Measurements from ENCODE around the gene SYCE3. TPM values are rescaled to one million over a fixed set of nuclear protein-coding genes. Genes with fewer than 3 reads are reported as not detected.
"Not testable (repeated sequence)": the region's sequence is repeated elsewhere in the genome, so short reads cannot be mapped to it uniquely, and the experiment has no call there.

The SYCE3 gene
- total RNA-seq, 1 donor from 2014 or later, result not detected

DNA sequence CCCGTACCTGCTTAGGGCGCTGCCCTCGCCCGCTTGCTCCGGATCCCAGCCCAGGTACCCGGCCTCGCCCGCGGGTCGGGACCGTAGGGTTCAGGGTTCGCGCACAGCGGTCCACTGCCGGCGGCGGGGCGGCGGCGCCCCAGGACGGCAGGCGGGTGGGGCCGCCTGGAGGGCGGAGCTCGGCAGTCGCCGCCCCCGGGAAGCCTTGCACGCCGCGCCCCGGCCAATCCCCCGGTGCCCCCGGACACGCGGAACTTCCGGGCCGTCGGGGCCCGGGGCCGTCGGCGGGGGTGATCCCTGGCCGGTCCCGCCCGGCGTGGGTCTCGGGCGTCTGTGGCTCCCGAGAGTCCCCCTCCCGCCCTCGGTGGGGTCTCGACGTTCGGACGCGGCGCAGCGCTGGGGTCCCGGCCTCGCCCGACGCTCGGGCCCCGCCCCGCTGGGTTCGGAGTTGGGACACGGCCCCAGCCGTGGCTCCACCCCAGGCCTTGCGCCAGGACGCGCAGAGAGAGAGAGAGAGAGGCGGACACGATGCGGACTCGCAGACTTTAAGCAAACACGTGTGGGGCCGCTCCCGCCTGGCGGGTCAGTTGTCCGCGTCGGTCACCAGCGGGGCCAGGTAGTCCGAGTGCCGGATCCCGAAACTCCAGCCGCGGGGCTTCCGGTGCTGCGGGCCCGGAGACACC is 32.7 kb downstream of the SYCE3 start, which contains the start of gene TYMP:
TSS of gene TYMP (minus strand) at position 116 of the 683 bp plus-strand sequence. CDS start 303 bp downstream, outside the sequence.
- no peak for DNase-seq

DNA sequence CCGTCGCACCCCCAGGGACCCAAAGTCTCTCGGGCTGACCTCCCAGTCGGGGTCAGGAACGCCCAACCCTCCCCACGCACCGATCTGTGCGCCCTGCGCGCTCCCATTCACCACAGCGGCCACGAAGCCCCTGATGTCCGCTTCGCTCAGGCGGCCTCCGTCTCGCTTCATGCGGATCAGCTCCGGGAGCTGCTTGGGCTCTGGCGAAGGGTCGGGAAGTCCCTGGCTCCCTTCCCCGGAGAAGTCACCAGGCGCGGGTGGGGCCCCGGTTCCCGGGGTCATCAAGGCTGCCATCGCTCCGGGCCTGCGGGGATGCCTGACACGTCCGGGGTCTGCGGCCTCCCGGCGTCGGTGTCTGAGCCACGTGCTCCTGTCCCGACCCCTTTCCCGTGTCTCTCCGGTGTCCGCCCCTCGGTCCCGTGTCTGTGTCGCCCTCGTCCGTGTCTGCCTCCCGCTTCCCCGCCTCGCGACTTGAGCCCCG is 33.3 kb downstream of the SYCE3 start:
- no peak for DNase-seq

DNA sequence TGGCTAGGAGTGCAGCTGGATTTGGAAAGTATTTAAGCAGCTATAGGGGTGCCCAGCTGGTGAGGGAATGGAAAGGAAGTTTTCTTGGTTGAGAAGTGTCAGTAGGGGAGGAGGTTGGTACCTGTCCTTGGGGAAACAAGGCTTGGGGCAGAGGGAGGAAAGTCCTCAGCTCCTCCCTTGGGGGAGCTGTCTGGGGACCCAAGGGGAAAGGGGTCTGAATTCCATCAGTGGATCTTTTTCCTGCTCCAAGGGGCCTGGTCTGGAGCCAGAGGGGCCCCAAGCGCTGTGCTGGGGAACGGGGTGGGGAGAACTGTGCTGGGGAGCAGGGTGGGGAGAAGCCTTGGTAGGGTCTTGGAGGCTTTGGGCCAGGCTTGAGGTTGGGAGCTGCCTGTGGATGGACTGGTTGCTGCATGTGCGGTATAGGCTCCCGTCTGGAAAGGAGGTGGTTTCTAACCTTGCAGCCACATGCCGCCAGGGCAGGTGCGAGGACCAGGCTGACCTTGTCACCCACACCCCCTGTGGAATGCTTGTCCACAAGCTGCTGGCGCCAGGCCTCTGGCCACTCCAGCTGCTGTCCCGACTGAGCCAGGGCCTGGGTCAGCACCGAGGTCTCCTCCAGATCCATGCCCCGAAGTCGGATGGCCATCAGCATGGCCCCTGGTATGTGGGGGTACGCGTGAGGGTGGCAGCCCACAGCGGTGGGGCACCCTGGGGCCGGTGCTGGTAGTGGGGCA is 33.9 kb downstream of the SYCE3 start:
- DNase-seq, result no peak

DNA sequence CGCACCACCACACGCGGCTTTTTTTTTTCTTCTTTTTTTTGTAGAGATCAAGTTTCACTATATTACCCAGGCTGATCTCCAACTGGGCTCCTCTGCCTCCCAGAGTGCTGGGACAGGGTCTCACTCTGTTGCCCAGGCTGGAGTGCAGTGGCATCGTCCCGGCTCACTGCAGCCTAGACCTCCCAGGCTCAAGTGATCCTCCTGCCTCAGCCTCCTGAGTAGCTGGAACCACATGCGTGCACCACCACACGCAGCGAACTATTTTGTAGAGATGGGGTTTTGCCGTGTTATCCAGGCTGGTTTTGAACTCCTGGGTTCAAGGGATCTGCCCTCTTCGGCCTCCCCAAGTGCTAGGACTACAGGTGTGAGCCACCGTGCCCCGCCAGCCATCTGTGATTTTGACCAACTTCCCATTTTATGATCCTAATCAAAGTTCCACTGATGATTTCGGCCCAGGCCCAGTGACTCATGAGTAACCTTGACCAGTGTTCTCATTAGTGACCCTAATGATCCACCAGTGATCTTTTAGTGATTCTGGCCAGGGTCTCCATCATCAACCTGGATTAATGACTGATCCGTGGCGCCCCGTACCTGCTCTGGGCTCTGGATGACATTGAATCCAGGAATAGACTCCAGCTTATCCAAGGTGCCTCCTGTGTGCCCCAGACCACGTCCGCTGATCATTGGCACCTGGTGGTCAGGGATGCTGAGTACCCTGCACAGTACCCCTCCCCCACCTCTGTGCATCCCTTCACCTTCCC is 34.6 kb downstream of the SYCE3 start:
- no peak for DNase-seq

DNA sequence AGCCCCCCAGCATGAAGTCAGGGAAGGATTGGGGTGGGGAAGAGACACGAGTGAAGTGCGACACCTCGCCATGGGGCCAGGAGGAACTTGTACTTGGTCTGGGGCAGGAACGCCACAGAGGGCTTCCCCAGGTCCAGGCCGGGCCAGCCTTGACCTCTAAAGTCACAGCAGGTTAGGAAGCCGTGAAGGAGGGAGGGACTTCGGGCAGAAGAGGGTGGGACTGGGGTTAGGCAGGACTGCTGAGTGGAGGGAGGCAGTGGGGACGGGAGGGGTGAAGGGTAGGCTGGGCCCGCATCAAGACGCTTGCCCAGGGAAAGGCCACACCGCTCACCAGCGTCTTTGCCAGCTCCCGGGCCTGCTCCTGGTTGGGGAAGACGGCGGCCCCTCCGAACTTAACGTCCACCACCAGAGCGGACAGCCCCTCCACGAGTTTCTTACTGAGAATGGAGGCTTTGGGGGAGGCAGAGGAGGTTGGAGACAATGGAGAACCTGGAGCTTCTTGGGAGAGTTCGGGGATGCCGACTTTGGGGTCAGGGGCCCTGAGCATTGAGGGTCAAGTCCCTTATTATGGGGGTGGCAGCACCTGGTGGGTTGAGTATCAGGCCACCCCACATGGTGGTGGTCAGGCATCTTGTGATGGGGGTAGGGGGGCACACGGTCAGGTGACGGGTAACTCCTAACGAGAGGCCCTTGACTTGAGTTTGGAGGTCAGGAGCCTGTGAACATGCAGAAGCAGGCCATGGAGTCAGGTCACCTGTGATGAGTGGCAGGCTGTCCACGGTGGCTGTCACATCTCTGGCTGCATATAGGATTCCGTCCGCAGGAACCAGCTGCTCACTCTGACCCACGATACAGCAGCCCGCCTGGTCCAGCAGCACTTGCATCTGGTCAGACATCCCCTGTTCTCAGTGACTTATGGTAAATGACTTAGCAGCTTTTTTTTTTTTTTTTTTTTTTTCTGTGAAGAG is 35.6 kb downstream of the SYCE3 start:
- no peak for DNase-seq

DNA sequence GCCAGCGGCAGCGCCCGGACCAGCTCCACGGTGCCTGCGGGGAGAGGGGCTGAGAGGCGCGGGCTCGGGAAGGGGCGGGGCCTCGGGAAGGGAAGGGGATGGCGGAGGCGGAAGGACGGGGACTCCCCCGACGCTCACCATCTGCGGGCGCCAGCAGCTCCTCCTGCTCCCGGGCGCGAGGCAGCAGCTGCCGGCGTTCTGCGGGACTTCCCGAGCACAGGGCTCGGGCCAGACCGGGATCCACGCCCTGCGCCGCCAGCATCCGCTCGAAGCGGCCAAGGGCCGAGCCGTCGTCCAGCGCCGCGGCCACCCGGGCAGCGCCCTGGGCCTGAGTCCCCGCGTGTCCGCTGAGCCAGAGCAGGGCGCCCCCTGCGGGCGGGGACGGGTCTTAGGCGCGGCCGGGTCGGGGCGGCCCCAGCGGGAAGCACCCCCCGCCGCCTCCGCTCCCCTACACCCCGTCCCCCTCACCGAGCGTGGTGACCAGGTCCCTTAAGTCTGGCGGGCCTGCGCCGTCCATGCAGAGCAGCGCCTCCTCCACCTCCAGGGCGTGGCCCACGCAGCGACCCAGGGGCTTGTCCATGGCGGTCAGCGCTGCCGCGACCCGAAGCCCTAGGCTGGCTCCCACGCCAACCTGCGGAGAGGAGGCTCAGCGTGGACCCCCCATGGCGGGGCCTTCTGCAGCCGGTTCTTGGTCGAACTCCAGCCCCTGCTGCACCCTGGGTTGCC is 36.4 kb downstream of the SYCE3 start:
- DNase-seq, result peak; percentile 76

DNA sequence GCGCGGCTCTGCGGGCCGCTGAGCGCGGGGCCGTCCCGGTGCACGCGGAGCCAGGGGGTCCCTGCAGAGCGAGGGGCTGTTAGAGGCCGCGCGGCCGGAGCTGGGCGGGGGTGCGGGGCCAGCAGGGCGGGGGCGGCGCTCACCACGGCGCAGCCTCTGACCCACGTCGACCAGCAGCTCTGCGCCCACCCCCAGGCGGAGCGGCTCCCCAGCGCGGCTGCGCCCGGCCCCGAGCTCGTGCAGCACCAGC is 36.9 kb downstream of the SYCE3 start:
- DNase-seq, result no peak

DNA sequence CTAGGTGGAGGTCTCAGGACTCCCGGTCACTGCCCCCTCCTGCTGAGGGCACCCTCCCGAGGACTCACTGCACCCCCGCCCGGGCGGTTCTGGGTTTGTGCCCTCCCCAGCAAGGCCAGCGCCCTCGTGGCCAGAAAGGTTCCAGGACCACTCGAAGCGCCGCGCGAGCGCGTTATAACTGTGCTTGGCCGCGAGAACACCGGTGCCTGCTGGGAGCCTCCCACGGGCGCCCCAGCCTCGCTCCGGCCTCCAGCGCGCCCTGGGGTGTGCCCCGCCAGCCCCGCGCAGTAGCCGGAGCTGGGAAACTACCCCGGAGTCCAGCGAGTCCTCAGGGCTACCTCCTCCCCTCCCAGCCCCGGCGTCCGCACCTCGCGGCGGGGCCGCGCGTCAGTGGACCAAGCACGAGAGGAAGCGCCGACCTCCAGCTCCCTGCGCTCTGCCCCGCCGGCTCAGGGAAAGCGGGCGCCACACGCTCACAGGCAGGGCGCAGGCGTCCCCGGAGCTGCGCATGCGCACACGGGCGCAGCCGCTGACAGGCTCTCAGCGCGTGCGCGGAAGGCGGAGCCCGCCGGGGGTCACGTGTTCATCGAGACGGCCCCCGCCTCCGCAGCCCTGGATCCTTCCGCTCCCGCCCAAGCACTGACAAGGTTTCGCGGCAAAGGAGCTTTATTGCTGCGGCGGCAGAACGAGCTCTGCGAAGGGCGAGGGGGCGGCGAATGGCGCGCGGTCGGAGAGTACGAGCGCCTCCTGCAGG is 37.4 kb downstream of the SYCE3 start, which contains the start of gene SCO2:
TSS of gene SCO2 (minus strand) at position 495 of the 754 bp plus-strand sequence. CDS start 1,187 bp downstream, outside the sequence.
- DNase-seq, result peak; percentile 98

DNA sequence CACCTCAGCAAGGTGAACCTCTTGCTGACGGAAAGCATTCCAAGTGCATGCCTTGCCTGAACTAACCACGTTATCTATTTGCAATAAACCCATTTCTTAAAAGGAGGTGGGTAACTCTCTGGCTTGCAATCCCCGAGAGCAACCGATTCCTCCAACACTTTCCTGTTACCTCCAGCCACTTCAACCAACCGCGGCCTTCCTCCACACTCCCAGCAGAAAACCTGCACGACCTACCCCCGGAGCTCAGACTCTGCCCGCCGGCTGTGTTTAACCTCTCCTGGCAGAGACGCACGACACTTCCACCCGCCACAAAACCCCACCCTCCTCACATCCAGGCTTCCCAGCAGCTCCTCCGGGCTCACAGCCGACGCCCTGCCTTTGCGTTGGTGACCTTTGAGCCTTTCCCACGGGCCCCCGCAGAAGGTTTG is 38.0 kb downstream of the SYCE3 start:
- DNase-seq, result no peak

DNA sequence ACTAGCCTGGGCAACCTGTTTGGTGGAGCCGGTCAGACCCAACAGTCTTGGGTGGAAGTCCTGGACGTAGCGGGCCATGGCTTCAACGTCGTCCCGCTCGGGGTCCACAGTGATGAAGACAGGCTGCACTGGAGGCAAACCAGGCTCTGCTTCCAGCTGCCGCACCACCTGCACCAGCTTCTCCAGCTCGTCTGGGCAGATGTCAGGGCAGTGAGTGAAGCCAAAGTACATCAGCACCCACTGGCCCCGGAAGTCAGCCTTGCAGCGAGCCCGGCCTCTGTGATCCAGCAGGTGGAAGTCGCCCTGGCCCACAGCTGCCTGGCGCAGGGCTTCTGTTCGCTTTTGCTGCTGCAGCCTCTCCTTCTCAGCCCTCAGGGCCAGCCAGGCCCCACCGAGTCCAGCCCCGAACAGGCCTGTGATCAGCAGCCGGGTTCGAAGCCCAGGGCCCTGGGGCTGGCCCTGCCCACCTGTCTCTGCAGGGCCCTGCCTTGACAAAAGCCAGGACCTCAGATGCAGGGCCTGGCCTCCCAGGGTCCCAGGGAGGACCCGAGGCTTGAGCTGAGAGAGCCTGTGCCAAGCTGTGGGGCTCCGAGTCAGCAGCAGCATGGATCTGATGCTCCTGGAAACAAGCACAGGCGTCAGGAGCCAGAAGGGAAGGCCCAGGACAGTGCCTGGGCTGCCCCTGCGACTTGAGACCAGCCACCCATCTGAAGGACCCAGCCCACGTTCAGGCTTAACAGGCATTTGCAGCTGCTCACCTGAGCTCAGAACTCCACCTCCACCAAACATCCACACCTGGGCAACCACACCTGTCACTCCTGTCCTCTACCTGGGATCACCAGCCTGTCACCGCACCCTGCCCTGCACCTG is 38.7 kb downstream of the SYCE3 start:
- no peak for DNase-seq

DNA sequence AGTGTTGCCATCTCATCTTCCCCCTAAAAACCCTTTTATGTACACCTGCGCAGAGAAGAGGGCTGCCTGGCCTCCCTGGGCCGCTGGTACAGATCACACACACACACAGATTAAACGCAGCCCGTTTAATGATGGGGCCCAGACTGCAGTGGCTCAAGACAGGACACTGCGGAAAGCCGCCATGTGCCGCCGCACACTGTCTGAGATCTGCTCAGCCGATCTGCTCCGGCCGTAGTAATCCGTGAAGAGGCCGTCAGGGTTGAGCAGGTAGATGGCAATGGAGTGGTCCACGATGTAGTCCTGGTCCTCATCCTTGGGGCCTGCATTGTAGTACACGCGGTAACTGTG is 39.3 kb downstream of the SYCE3 start:
- DNase-seq, result no peak

DNA sequence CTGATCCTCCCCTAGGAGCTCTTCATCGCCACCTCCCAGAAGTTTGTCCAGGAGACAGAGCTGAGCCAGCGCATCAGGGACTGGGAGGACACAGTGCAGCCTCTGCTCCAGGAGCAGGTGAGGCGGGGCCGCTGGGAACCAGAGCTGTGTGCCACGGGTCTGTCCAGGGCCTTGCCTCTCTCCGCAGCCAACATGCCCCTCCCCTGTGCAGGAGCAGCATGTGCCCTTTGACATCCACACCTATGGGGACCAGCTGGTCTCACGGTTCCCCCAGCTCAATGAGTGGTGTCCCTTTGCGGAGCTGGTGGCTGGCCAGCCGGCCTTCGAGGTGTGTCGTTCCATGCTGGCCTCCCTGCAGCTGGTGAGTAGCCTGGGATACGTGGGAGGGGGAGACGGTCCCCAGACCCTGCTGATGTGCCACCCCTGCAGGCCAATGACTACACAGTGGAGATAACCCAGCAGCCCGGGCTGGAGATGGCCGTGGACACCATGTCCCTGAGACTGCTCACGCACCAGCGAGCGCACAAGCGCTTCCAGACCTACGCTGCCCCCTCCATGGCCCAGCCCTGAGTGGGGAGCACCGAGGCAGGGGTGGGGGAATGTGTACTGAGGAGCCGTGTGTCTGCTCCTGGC is 39.8 kb downstream of the SYCE3 start:
- no peak for DNase-seq

DNA sequence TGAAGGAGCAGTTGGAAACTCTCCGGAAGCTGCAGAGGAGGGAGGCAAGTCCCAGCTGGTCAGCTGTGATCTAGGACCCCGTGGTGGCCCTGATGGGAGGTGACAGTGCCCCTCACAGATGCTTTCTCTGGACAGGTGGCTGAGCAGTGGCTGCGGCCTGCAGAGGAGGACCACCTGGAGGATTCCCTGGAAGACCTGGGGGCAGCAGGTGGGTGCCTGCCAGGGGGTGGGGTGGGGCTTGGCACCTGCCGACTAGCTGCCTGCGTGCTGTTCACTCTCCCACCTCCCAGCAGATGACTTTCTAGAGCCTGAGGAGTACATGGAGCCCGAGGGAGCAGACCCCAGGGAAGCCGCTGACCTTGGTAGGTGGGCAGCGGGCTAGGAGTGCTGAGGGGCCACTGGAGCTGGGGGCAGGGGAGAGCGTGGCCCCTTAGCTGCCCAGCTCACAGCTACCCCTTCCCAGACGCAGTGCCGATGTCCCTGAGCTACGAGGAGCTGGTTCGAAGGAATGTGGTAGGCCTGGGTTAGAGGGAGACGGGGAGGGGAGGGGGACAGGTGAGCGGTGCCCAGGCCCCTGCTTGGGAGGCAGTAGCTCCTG is 40.4 kb downstream of the SYCE3 start:
- DNase-seq, result no peak

DNA sequence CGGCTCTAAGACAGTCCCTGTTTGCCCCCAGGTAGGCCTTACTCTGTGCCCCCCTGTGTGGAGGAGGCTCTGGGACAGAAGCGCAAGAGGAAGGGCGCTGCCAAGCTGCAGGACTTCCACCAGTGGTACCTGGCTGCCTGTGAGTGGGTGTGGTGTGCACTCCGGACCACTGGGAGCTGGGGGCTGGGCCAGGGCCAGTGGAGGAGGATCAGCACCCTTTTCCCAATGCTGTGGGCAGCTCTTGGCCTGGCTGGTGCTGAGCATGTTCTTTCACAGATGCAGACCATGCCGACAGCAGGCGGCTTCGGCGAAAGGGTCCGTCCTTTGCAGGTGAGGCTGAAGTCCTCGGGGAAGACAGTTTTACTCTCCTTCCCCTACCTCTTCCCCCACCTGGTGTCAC is 41.0 kb downstream of the SYCE3 start:
- DNase-seq, result no peak

DNA sequence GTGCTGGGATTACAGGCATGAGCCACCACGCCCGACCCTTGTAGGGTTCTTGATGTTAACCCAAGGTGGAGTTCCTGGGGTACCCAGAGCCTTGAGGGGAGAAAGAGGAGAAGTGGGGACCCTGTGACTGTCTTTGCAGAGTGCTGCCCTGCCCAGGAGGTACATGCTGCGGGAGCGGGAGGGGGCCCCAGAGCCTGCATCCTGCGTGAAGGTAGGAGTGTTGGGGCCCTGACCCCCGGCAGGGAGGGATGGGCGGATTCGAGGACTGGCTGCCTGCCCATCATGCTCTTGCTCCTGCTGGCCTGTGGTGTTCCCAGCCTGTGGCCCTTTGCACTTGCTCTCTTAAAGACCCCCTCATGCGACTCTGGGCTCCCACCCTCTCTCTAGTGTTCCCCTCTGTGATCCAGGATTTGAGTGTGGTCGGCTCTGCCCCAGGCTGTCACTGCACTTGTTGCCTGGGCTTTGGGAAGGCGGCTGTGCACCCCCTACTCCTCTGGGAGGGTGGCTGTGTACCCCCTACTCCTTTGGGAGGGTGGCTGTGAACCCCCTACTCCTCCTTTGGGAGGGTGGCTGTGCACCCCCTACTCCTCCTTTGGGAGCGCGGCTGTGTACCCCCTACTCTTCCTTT is 41.8 kb downstream of the SYCE3 start:
- no peak for DNase-seq

DNA sequence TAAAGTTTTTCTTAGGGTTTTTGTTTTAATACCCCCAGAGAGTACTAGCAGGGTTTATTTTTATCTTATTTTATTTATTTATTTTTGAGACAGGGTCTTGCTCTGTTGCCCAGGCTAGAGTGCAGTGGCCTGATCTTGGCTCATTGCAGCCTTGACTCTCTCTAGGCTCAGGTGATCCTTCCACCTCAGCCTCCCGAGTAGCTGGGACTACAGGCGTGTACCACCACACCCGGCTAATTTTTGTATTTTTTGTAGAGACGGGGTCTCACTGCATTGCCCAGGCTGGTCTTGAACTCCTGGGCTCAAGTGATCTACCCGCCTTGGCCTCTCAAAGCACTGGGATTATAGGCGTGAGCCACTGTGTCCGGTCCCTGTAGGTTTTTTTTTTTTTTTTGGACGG is 42.5 kb downstream of the SYCE3 start:
- DNase-seq, result not testable (repeated sequence)

DNA sequence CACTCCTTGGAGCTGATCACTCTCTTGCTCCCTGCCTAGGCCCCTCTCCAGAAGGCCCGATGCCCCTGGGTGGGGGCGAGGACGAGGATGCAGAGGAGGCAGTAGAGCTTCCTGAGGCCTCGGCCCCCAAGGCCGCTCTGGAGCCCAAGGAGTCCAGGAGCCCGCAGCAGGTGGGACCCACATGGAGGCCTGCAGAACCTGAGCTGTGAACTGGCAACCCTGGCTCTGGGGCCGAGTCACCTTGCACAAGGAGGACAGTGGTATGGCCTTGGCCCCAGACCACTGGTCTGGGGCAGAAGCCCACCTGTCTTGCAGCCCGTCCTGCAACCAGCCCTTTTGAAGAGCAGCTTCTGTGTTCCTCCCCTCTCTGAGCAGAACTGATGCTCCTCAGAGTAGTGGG is 43.6 kb downstream of the SYCE3 start:
- no peak for DNase-seq

DNA sequence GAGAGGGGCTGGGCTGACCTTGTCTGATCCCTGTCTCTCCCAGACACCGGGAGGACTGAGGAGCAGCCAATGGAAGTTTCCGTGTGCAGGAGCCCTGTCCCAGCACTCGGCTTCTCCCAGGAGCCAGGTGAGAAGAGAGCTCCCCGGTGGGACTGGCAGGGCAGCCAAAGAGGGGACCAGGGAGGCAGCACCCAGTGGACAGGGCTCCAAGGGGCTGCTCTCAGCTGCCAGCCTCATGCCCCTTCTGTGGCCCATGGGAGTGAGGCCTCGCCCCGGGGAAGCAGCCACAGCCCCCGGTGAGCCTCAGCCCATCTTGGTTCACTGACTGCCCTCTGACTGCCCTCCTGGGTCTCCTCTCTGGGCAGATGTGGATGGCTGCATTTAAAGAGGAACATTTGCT is 44.1 kb downstream of the SYCE3 start:
- DNase-seq, result no peak
